Motor neuron (in vitro differentiated cells): ENCODE results near the gene SLC18B1. TPM values are rescaled to one million over a fixed set of nuclear protein-coding genes. Genes with fewer than 3 reads are reported as not detected.
A peak's percentile ranks its signal among the peaks of the same experiment; 100 is the strongest.
"Not testable (repeated sequence)": the region's sequence is repeated elsewhere in the genome, so short reads cannot be mapped to it uniquely, and the experiment has no call there.

Experiments used
- ATAC-seq, 8 experiments: fragments of 200-7000 bp; cut with Tn5 transposase; replicated peaks in 6 of 8; 2 replicates each; pipeline ENCODE4 v1.8.0; 2021; ENCODE audit warnings: mild to moderate bottlenecking in 8 of 8, moderate library complexity in 8 of 8
- H3K27ac ChIP-seq, 2 donors: fragments of 250-450 bp; sonication (Bioruptor Pico); 2 replicates each; pipeline ENCODE4 v1.9.0; 2021; ENCODE audit warnings: antibody characterized with exemption in 2 of 2, mild to moderate bottlenecking in 2 of 2, moderate library complexity in 1 of 2
- H3K4me1 ChIP-seq, 2 donors: fragments of 250-450 bp; sonication (Bioruptor Pico); replicated peaks in 1 of 2; 2 replicates each; pipeline ENCODE4 v1.6.1; 2021; ENCODE audit warnings: antibody characterized with exemption in 2 of 2, mild to moderate bottlenecking in 2 of 2, moderate library complexity in 1 of 2
- H3K4me3 ChIP-seq, 5 donors: fragments of 250-450 bp; sonication (Bioruptor Pico); 2 replicates each; pipeline ENCODE4 v1.9.0; 2021; ENCODE audit warnings: antibody characterized with exemption in 5 of 5, mild to moderate bottlenecking in 5 of 5, moderate library complexity in 4 of 5
- WGBS, 10 experiments: fragments of 450-650 bp; shearing (Covaris generic); methylation state at CpG; one replicate each; pipeline ENCODE4 v1.0.0; 2022; 5-methylcytosine and 5-hydroxymethylcytosine counted together
- in situ Hi-C, 9 experiments: fragments of 400-800 bp; cut with MboI; loops; one replicate each; pipeline ENCODE4 v1.15.0; 2021; ENCODE audit warnings: low sequenced_read_pairs in 9 of 9, low pct_unique_long_range_greater_than_20kb in 2 of 9; ENCODE audit not compliant: unreplicated experiment in 9 of 9
- total RNA-seq, 8 experiments: library from RNA; unstranded; fragments of 300-600 nt; gene quantifications; 2 replicates each; pipeline versions ENCODE4 v1.2.3 to v1.2.4, GENCODE V29; 2022

SLC18B1 gene
- total RNA-seq, 8 experiments from 2014 or later = 6.7 to 22.0 (median 10.7) TPM

- ATAC-seq = no peak
These were observed 5.9 kb downstream of the SLC18B1 start for GRCh38 chr6:132792510-132792909.

GRCh38 chr6:132790450-132790849 lies 8.0 kb downstream of the SLC18B1 start:
- in situ Hi-C loops = loop anchor here in 1 of 9 experiments (25.0 kb wide), 1 partner anchor 253 kb away; the partner anchor contains the start of gene TAAR9
- Histone ChIP-seq H3K27ac (no peak overlapping the region), H3K4me1 (no peaks in the 10 kb centered on the region), H3K4me3 (no peak overlapping the region)
- ATAC-seq = no peak

More at GRCh38 chr6:132792510-132792909, 5.9 kb downstream of the SLC18B1 start:
- no peak overlapping the region for H3K27ac ChIP-seq
- H3K4me3 ChIP-seq = no peak overlapping the region
- WGBS, 10 experiments = 86 to 100% (median 93%) methylated on average over 1 to 3 of the region's 5 CpGs; no CpG with 5 or more reads in 1 of the 10 experiments
- in situ Hi-C loops = loop anchor here in 1 of 9 experiments (25.0 kb wide), 1 partner anchor 255 kb away; the partner anchor contains the start of gene TAAR9
- no peaks in the 10 kb centered on the region for H3K4me1 ChIP-seq

GRCh38 chr6:132789396-132789776 lies 9.1 kb downstream of the SLC18B1 start:
- H3K27ac ChIP-seq = no peak overlapping the region
- ATAC-seq = no peak
- WGBS, 10 experiments = 88 to 100% (median 97%) methylated on average over 1 to 4 of the region's 4 CpGs
- in situ Hi-C loops = loop anchor here in 1 of 9 experiments (25.0 kb wide), 1 partner anchor 252 kb away; the partner anchor contains the start of gene TAAR9
- no peak overlapping the region for H3K4me3 ChIP-seq
- H3K4me1 ChIP-seq = no peaks in the 10 kb centered on the region

GRCh38 chr6:132788658-132789395 lies 9.6 kb downstream of the SLC18B1 start:
- 73 to 100% (median 92%) methylated on average over 1 to 6 of the region's 6 CpGs for WGBS, 10 experiments
- no peak for ATAC-seq
- H3K4me3 ChIP-seq = no peak overlapping the region
- in situ Hi-C loops = loop anchor here in 1 of 9 experiments (25.0 kb wide), 1 partner anchor 252 kb away; the partner anchor contains the start of gene TAAR9
- no peak overlapping the region for H3K27ac ChIP-seq
- H3K4me1 ChIP-seq = no peaks in the 10 kb centered on the region

GRCh38 chr6:132785936-132786335 lies 12.5 kb downstream of the SLC18B1 start:
- Histone ChIP-seq H3K4me1 (no peaks in the 10 kb centered on the region), H3K27ac (no peak overlapping the region), H3K4me3 (no peak overlapping the region)
- in situ Hi-C loops = loop anchor here in 1 of 9 experiments (25.0 kb wide), 1 partner anchor 249 kb away; the partner anchor contains the start of gene TAAR9
- WGBS, 10 experiments = 33 to 100% (median 71%) methylated on average over 1 to 5 of the region's 7 CpGs; no CpG with 5 or more reads in 6 of the 10 experiments
- ATAC-seq = no peak

GRCh38 chr6:132780770-132781371 lies 17.6 kb downstream of the SLC18B1 start:
- Histone ChIP-seq H3K4me3 (no peak overlapping the region), H3K27ac (no peak overlapping the region), H3K4me1 (no peaks in the 10 kb centered on the region)
- in situ Hi-C loops = loop anchor here in 1 of 9 experiments (25.0 kb wide), 1 partner anchor 244 kb away; the partner anchor contains the start of gene TAAR9
- ATAC-seq = peak in 2 of 8 experiments; percentile 30 to 39
- 14 to 100% (median 100%) methylated on average over 1 of the region's 2 CpGs for WGBS, 10 experiments

GRCh38 chr6:132777881-132778280 lies 20.6 kb downstream of the SLC18B1 start:
- in situ Hi-C loops = loop anchor here in 1 of 9 experiments (25.0 kb wide), 1 partner anchor 241 kb away; the partner anchor contains the start of gene TAAR9
- not testable (repeated sequence) for H3K27ac ChIP-seq, H3K4me3 ChIP-seq, ATAC-seq, H3K4me1 ChIP-seq
- 84 to 100% (median 98%) methylated on average over 1 to 8 of the region's 8 CpGs; no CpG with 5 or more reads in 3 of the 10 experiments for WGBS, 10 experiments

GRCh38 chr6:132768051-132768517 lies 30.4 kb downstream of the SLC18B1 start:
- in situ Hi-C loops = loop anchor here in 1 of 9 experiments (25.0 kb wide), 1 partner anchor 231 kb away; the partner anchor contains the start of gene TAAR9

GRCh38 chr6:132765560-132765959 lies 32.9 kb downstream of the SLC18B1 start:
- WGBS, 10 experiments = 50 to 100% (median 100%) methylated on average over 1 of the region's 1 CpG; no CpG with 5 or more reads in 1 of the 10 experiments
- in situ Hi-C loops = loop anchor here in 1 of 9 experiments (25.0 kb wide), 1 partner anchor 228 kb away; the partner anchor contains the start of gene TAAR9
- Histone ChIP-seq H3K4me1 (no peaks in the 10 kb centered on the region), H3K4me3 (no peak overlapping the region), H3K27ac (no peak overlapping the region)
- no peak for ATAC-seq

More at GRCh38 chr6:132768051-132768517, 30.4 kb downstream of the SLC18B1 start:
- 30 to 76% (median 33%) methylated on average over 1 to 4 of the region's 6 CpGs; no CpG with 5 or more reads in 5 of the 10 experiments for WGBS, 10 experiments
- Histone ChIP-seq H3K4me1 (no peaks in the 10 kb centered on the region), H3K27ac (no peak overlapping the region), H3K4me3 (no peak overlapping the region)
- peak in 4 of 8 experiments; percentile 66 to 90 (median 84) for ATAC-seq

- no peak overlapping the region for H3K4me3 ChIP-seq
- H3K27ac ChIP-seq = no peak overlapping the region
- ATAC-seq = peak in 3 of 8 experiments; percentile 67 to 89 (median 78)
- no peaks in the 10 kb centered on the region for H3K4me1 ChIP-seq
- in situ Hi-C loops = loop anchor here in 1 of 9 experiments (25.0 kb wide), 1 partner anchor 227 kb away; the partner anchor contains the start of gene TAAR9
These were observed 34.1 kb downstream of the SLC18B1 start for GRCh38 chr6:132764370-132764769.

- in situ Hi-C loops = loop anchor here in 1 of 9 experiments (25.0 kb wide), 1 partner anchor 226 kb away; the partner anchor contains the start of gene TAAR9
- Histone ChIP-seq H3K4me1 (no peaks in the 10 kb centered on the region), H3K27ac (no peak overlapping the region), H3K4me3 (no peak overlapping the region)
- ATAC-seq = no peak
- 57 to 100% (median 88%) methylated on average over 1 to 2 of the region's 2 CpGs; no CpG with 5 or more reads in 1 of the 10 experiments for WGBS, 10 experiments
These were observed 35.2 kb downstream of the SLC18B1 start for GRCh38 chr6:132763269-132763668.

GRCh38 chr6:132760256-132760655 lies 38.2 kb downstream of the SLC18B1 start:
- ATAC-seq = no peak
- in situ Hi-C loops = loop anchor here in 1 of 9 experiments (25.0 kb wide), 1 partner anchor 223 kb away; the partner anchor contains the start of gene TAAR9
- no peak overlapping the region for H3K27ac ChIP-seq

More at GRCh38 chr6:132760256-132760655, 38.2 kb downstream of the SLC18B1 start:
- 17 to 100% (median 89%) methylated on average over 1 to 3 of the region's 3 CpGs; no CpG with 5 or more reads in 3 of the 10 experiments for WGBS, 10 experiments
- no peaks in the 10 kb centered on the region for H3K4me1 ChIP-seq
- H3K4me3 ChIP-seq = no peak overlapping the region
